CD8-positive, alpha-beta memory T cell (primary cell): ENCODE data around the gene KCTD5. TPM values are rescaled to one million over a fixed set of nuclear protein-coding genes. Genes with fewer than 3 reads are reported as not detected.
"Not testable (repeated sequence)": the region's sequence is repeated elsewhere in the genome, so short reads cannot be mapped to it uniquely, and the experiment has no call there.

Experiments
- CTCF ChIA-PET: fragments of 350-600 bp; sonication (Branson Sonifier 250); formaldehyde crosslinking; loops from one replicate; lab custom pipeline; 2021; ENCODE audit warnings: antibody characterized with exemption; lab: Charles Lee
- POLR2A ChIA-PET: fragments of 350-600 bp; sonication (Branson Sonifier 250); formaldehyde crosslinking; loops from one replicate; lab custom pipeline; 2021; ENCODE audit warnings: antibody characterized with exemption; lab: Charles Lee
- DNase-seq, 5 donors: peaks; one replicate each; pipeline versions ENCODE4 v3.0.0 to v3.0.0-alpha.2; 2020 to 2022; ENCODE audit warnings: mixed read lengths in 1 of 5
- H3K27ac ChIP-seq: one replicate; pipeline ENCODE4 v1.7.0; 2013; ENCODE audit warnings: low read depth, mild to moderate bottlenecking, low read length, moderate library complexity
- H3K27me3 ChIP-seq: 2 replicates; pipeline ENCODE4 v1.7.0; 2013; ENCODE audit warnings: low read length, mild to moderate bottlenecking; ENCODE audit not compliant: insufficient read depth, poor library complexity, severe bottlenecking
- H3K36me3 ChIP-seq: 2 replicates; pipeline ENCODE4 v1.7.0; 2013; ENCODE audit warnings: mild to moderate bottlenecking, low read length, moderate library complexity; ENCODE audit not compliant: insufficient read depth
- H3K4me1 ChIP-seq: 2 replicates; pipeline ENCODE4 v1.7.0; 2013; ENCODE audit warnings: mild to moderate bottlenecking, low read length, moderate library complexity; ENCODE audit not compliant: insufficient read depth
- H3K4me3 ChIP-seq: 2 replicates; pipeline ENCODE4 v1.7.0; 2013; ENCODE audit warnings: mild to moderate bottlenecking, low read length
- H3K9me3 ChIP-seq: 2 replicates; pipeline ENCODE4 v1.7.0; 2013; ENCODE audit warnings: mild to moderate bottlenecking, low read length
- H3K27ac Mint-ChIP-seq, 8 donors: one replicate each; pipeline ENCODE4 v1.8.0; 2020 to 2021; ENCODE audit warnings: mixed read lengths in 8 of 8, mild to moderate bottlenecking in 6 of 8, inconsistent platforms in 3 of 8, moderate library complexity in 3 of 8
- H3K27me3 Mint-ChIP-seq, 2 donors: one replicate each; pipeline ENCODE4 v1.8.0; 2020 to 2021; ENCODE audit warnings: mixed read lengths in 2 of 2, mild to moderate bottlenecking in 1 of 2, moderate library complexity in 1 of 2
- H3K36me3 Mint-ChIP-seq, 3 donors: one replicate each; pipeline ENCODE4 v1.8.0; 2020 to 2021; ENCODE audit warnings: mixed read lengths in 3 of 3, inconsistent platforms in 1 of 3, mild to moderate bottlenecking in 1 of 3
- H3K4me1 Mint-ChIP-seq, 3 donors: one replicate each; pipeline ENCODE4 v1.8.0; 2020 to 2021; ENCODE audit warnings: mixed read lengths in 3 of 3, inconsistent platforms in 1 of 3, mild to moderate bottlenecking in 1 of 3
- H3K4me3 Mint-ChIP-seq, 7 donors: one replicate each; pipeline ENCODE4 v1.8.0; 2020 to 2021; ENCODE audit warnings: mixed read lengths in 7 of 7, mild to moderate bottlenecking in 6 of 7, moderate library complexity in 4 of 7, inconsistent platforms in 2 of 7
- H3K9me3 Mint-ChIP-seq, 5 donors: one replicate each; pipeline ENCODE4 v1.8.0; 2020 to 2022; ENCODE audit warnings: mixed read lengths in 5 of 5, mild to moderate bottlenecking in 3 of 5, moderate library complexity in 2 of 5, inconsistent platforms in 1 of 5
- polyA plus RNA-seq: library from polyadenylated mRNA; unstranded; fragments of 300-500 nt; fragmentation: Illumina TruSeq; gene quantifications from one replicate; pipeline ENCODE4 v1.2.3, GENCODE V29; 2021
- total RNA-seq, 2 experiments: library from RNA; stranded (reverse); gene quantifications; one replicate each; pipeline ENCODE4 v1.2.3, GENCODE V29; 2021

The KCTD5 gene
- total and polyA plus RNA-seq, 3 experiments from 2014 or later = 21.2 to 50.5 (median 49.7) TPM

DNA sequence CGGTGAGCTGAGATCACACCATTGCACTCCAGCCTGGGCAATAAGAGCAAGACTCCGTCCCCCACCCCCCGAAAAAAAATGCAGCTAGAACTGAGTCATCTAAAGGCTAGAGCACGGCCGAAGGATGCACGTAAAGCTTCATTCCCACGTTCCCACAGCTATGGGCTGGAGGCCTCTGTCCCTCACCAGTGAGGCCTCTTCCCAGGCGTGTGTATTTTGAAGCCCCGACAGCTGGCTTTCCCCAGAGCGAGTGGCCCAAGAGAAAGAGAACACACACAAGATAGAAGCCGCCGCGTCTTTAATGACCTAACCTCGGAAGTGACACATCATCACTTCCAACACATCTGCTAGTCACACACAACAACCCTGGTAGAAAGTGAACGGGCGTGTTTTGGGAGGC lies 6.6 kb upstream of the KCTD5 start:
- CTCF ChIA-PET = interaction anchor here (0.6 kb wide), 1 partner anchor 192 kb away, joined by 3 read pairs; no protein-coding TSS in a partner anchor
- DNase-seq = no peak
- no peak overlapping the region for H3K27ac ChIP-seq
- H3K27me3 ChIP-seq = no peaks in the 10 kb centered on the region
- H3K27me3 Mint-ChIP-seq = no peaks in the 10 kb centered on the region
- no peak overlapping the region for H3K4me3 ChIP-seq
- no peaks in the 10 kb centered on the region for H3K36me3 ChIP-seq
- POLR2A ChIA-PET = no interaction called here
- no peaks in the 10 kb centered on the region for H3K9me3 ChIP-seq
- H3K4me1 Mint-ChIP-seq = peaks cover 7 to 23% (median 16%) of the 10 kb centered on the region in 3 donors
- no peaks in the 10 kb centered on the region for H3K9me3 Mint-ChIP-seq
- peak overlapping the region in 2 of 7 donors; percentile 68 to 78 for H3K4me3 Mint-ChIP-seq
- H3K4me1 ChIP-seq = peaks cover 17% of the 10 kb centered on the region
- H3K27ac Mint-ChIP-seq = no peak overlapping the region
- peaks cover 0 to 5% (median 0%) of the 10 kb centered on the region in 3 donors for H3K36me3 Mint-ChIP-seq

DNA sequence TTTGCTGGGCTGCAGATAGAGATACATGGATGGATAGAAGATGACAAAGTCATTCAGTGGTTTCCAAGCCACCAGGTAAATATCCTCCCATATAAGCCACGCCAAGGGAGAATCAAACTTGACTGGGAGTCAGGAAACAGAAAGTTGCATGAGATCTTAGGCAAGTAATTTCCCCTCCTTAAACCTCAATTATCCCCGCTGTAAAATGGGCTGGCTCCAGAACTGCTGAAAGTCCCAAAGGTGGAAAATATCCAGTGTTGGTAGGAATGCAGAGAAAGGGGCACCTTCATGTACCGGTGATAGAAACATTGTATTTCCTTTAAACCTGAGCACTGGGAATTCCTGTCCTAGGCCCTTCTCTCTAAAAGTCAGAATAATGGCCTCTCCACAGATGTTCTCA lies 5.4 kb upstream of the KCTD5 start:
- peaks cover 15% of the 10 kb centered on the region for H3K4me1 ChIP-seq
- Mint-ChIP-seq H3K4me1 (peaks cover 7 to 23% (median 9%) of the 10 kb centered on the region in 3 donors), H3K27ac (peak overlapping the region in 1 of 8 donors; percentile 33), H3K4me3 (peak overlapping the region in 1 of 7 donors; percentile 62)
- H3K36me3 Mint-ChIP-seq, H3K27ac ChIP-seq, CTCF ChIA-PET, DNase-seq, POLR2A ChIA-PET, H3K4me3 ChIP-seq, H3K9me3 ChIP-seq, H3K9me3 Mint-ChIP-seq, H3K27me3 Mint-ChIP-seq, H3K27me3 ChIP-seq, H3K36me3 ChIP-seq: not testable (repeated sequence)

DNA sequence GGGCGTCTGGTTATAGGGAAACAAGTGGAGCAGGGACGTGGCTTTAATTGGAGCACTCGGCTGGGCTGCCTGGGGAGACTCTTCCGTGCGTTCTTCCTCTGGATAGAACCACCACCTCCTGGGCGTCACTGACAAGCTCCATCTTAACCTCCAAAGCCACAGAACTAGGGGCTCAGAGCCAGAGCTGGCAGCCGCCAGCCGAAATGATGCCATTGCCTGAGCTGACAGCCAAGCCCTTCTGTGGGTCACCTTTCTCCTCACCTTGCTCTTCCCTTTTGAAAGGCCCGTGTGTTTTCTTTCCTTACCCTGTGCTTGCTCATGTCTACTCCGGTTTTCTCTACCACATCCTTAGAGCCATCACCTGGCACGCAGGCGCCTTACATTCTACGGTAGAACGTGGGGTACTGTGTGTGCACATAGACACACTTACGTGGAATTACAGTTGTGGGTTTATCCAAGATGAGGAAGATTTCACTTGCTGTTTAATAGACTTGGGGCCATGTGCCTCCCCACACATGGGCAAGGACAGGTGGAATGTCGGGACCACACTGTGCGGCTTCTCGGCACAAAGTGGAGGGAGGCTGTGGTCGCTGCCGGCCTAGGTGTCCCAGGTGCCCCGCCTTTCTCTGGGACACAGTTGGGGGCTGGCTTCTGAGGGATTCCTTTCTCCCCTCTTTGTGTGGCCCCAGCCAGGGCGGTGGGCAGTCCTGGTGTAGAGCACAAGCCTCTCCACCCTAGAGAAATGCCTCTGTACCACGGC lies 3.9 kb upstream of the KCTD5 start:
- H3K4me3 Mint-ChIP-seq, H3K27ac ChIP-seq, POLR2A ChIA-PET, H3K36me3 ChIP-seq, DNase-seq, H3K9me3 Mint-ChIP-seq, H3K4me3 ChIP-seq, H3K36me3 Mint-ChIP-seq, H3K27me3 ChIP-seq, H3K9me3 ChIP-seq, H3K27me3 Mint-ChIP-seq, CTCF ChIA-PET: not testable (repeated sequence)
- peaks cover 15% of the 10 kb centered on the region for H3K4me1 ChIP-seq
- Mint-ChIP-seq H3K27ac (peak overlapping the region in 1 of 8 donors; percentile 41), H3K4me1 (peaks cover 8 to 25% (median 11%) of the 10 kb centered on the region in 3 donors)

DNA sequence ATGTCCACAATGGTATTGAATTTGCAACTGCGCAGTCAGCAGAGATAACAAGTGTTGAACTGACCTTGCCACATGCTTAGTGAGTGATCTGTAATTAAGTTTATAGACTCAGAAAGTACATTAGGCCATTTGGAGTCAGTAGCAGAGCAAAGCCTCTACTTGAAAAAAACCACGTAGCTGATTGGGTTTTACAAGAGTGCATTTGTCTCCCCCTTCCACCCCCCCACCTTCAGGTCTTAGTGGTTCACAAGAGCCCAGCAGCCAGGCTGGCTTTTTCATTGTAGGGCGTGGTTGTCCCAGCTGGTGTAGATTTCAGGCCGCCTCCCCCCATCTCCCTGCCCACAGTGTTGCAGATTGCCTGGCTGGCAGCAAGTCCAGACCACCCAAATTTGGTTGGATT lies 2.4 kb upstream of the KCTD5 start:
- H3K4me3 ChIP-seq, DNase-seq, H3K36me3 Mint-ChIP-seq, H3K9me3 ChIP-seq, H3K27ac Mint-ChIP-seq, H3K27me3 ChIP-seq, H3K4me1 ChIP-seq, POLR2A ChIA-PET, H3K27me3 Mint-ChIP-seq, H3K36me3 ChIP-seq, H3K9me3 Mint-ChIP-seq, CTCF ChIA-PET, H3K27ac ChIP-seq: not testable (repeated sequence)
- Mint-ChIP-seq H3K4me3 (peak overlapping the region in 1 of 7 donors; percentile 24), H3K4me1 (peaks cover 10 to 22% (median 14%) of the 10 kb centered on the region in 3 donors)

DNA sequence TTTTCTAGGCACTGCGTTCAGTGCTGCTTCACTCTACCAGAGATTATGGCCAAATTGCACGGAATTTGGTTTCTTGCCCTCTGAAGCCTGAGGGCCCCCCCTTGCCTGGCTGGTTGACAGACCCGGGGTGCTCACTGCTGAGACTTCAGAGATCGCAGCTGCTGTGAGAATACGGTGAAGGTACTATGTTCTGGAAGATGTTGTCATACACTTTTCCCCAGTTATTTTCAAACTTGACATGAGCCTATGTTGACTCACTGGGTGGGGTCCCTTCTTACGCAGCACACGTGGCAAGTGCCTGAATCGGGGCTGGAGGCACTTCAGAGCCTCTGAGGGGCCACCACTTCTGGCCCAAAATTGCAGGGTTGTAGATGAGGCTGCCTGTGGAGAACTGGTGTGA lies 2.0 kb upstream of the KCTD5 start:
- H3K27me3 ChIP-seq, CTCF ChIA-PET, H3K27me3 Mint-ChIP-seq, H3K9me3 ChIP-seq, H3K27ac ChIP-seq, H3K4me3 ChIP-seq, POLR2A ChIA-PET, H3K36me3 Mint-ChIP-seq, H3K36me3 ChIP-seq, H3K9me3 Mint-ChIP-seq, DNase-seq, H3K4me1 ChIP-seq: not testable (repeated sequence)
- Mint-ChIP-seq H3K4me3 (peak overlapping the region in 3 of 7 donors; percentile 20 to 69 (median 41)), H3K27ac (peak overlapping the region in 2 of 8 donors; percentile 56 to 78), H3K4me1 (peaks cover 10 to 23% (median 16%) of the 10 kb centered on the region in 3 donors)

DNA sequence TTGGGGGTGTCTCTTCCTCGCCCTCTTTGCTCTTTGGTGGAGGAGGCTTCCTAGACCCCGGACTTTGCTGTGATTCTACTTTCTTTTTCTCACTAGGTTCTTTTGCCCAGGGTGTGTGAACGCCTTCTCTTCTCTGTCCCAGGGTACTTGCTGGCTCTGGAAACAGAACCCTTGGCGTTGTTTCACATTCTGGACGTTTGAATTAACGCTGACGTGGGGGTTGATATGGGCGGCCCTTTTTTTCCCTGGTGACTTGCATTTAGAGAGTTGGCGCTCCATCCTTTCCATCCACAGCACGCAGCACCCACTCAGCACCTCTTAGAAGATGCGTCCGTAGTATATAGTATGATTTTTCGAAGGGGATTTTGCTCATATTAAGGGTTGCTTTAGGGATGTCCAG lies 718 bp downstream of the KCTD5 start:
- H3K27me3 Mint-ChIP-seq, H3K36me3 ChIP-seq, H3K9me3 Mint-ChIP-seq, H3K36me3 Mint-ChIP-seq, CTCF ChIA-PET, DNase-seq, H3K9me3 ChIP-seq, H3K27me3 ChIP-seq: not testable (repeated sequence)
- peak overlapping the region; percentile 89 to 100 (median 93) for H3K4me3 Mint-ChIP-seq
- Histone ChIP-seq H3K4me1 (peaks cover 23% of the 10 kb centered on the region), H3K27ac (peak overlapping the region; percentile 85), H3K4me3 (peak overlapping the region; percentile 99)
- H3K4me1 Mint-ChIP-seq = peaks cover 25 to 41% (median 30%) of the 10 kb centered on the region in 3 donors
- H3K27ac Mint-ChIP-seq = peak overlapping the region; percentile 29 to 87 (median 72)
- POLR2A ChIA-PET = interaction anchor here (2.1 kb wide), 1 partner anchor 10 kb away, joined by 10 read pairs; no protein-coding TSS in a partner anchor

DNA sequence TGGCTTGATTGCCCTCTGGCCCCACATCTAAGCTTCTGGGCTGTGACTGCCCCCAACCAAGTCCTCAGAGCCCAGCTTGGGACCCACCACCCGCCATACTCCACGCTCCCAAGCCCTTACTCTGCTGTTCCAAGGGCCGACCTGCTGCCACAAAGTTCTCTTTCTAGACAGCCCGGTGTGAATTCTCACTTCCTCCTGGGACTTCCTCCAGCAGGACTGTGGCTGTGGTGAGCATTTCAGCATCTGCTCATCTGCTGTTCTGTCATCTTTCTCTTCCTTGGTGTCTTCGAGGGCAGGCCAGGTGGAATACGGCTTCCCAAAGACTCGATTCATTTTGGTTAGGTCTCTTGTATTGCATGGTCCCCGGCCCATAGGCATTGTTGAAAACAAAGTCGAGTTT lies 3.8 kb downstream of the KCTD5 start:
- H3K27ac ChIP-seq, H3K9me3 ChIP-seq, H3K9me3 Mint-ChIP-seq, H3K4me3 ChIP-seq, H3K4me3 Mint-ChIP-seq, CTCF ChIA-PET, DNase-seq, H3K27me3 ChIP-seq, H3K27me3 Mint-ChIP-seq, H3K36me3 ChIP-seq, POLR2A ChIA-PET: not testable (repeated sequence)
- peaks cover 23% of the 10 kb centered on the region for H3K4me1 ChIP-seq
- Mint-ChIP-seq H3K36me3 (peaks cover 0 to 16% (median 3%) of the 10 kb centered on the region in 3 donors), H3K4me1 (peaks cover 29 to 45% (median 30%) of the 10 kb centered on the region in 3 donors), H3K27ac (peak overlapping the region in 1 of 8 donors; percentile 79)

DNA sequence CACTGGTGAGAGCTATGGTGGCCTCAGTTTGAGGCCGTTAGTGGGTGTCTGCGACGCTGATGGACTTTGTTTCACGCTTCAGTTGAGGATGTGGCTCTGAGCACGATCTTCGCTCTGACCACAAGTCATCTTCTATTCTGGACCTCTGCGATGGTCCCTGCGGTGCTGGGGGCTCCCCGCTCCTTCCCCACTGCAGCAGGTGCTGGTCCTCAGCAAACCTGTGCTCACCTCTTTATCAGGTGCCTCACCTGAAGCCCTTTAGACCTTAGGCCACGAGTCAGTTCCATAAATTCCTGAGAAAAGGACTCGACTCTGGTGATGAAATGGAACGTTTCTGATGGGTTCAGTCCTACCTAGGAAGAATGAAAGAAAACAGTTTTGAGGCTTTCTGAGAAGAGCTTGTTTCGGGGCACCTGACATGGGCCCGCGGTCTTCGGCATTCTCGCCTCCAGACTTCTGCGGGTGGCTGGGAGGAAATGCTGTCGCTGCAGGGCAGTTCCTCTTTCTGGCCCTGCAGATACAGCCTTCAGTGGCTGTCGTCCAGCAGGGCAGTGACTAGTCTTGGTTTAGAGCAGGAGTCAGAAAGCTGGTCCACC lies 4.7 kb downstream of the KCTD5 start:
- Mint-ChIP-seq H3K4me3 (peak overlapping the region; percentile 67 to 88 (median 70)), H3K4me1 (peaks cover 26 to 38% (median 27%) of the 10 kb centered on the region in 3 donors), H3K9me3 (no peaks in the 10 kb centered on the region), H3K27ac (peak overlapping the region; percentile 58 to 97 (median 90)), H3K27me3 (no peaks in the 10 kb centered on the region), H3K36me3 (peaks cover 0 to 18% (median 2%) of the 10 kb centered on the region in 3 donors)
- DNase-seq = no peak
- CTCF ChIA-PET = interaction anchor here (0.6 kb wide), 1 partner anchor 319 kb away, joined by 4 read pairs; no protein-coding TSS in a partner anchor
- H3K4me3 ChIP-seq = peak overlapping the region; percentile 32
- H3K27me3 ChIP-seq = no peaks in the 10 kb centered on the region
- no peak overlapping the region for H3K27ac ChIP-seq
- POLR2A ChIA-PET = no interaction called here
- H3K36me3 ChIP-seq = no peaks in the 10 kb centered on the region
- peaks cover 19% of the 10 kb centered on the region for H3K4me1 ChIP-seq
- H3K9me3 ChIP-seq = no peaks in the 10 kb centered on the region
